Measurements from ENCODE around the gene MYO9B.

MYO9B gene

GRCh38 chr19:17035842-17036424 lies 39.6 kb upstream of the MYO9B start:
- H3K36me3 ChIP-seq (replicated peaks), result no peaks in the 10 kb centered on the region
- in situ Hi-C loops (cut with HindIII; ENCODE audit: low pct_ligation_motif_present, low sequenced_read_pairs), result no loop called here
- TF ChIP-seq CTCF (IDR thresholded peaks at IDR 0.05; ENCODE audit: low read depth, low read length, missing control alignments), result no peak
- H3K27ac ChIP-seq, result no peak overlapping the region
- no peak overlapping the region for H3K4me3 ChIP-seq (ENCODE audit: low read depth, low read length)
- no peaks in the 10 kb centered on the region for H3K27me3 ChIP-seq (replicated peaks)
- no peak for DNase-seq

GRCh38 chr19:17036640-17037039 lies 38.9 kb upstream of the MYO9B start:
- in situ Hi-C loops (cut with HindIII; ENCODE audit: low pct_ligation_motif_present, low sequenced_read_pairs), result no loop called here
- no peak for DNase-seq
- TF ChIP-seq CTCF (IDR thresholded peaks at IDR 0.05; ENCODE audit: low read depth, low read length, missing control alignments), result no peak
- Histone ChIP-seq H3K27ac (no peak overlapping the region), H3K4me3 (ENCODE audit: low read depth, low read length) (no peak overlapping the region), H3K36me3 (replicated peaks) (no peaks in the 10 kb centered on the region), H3K27me3 (replicated peaks) (no peaks in the 10 kb centered on the region)

GRCh38 chr19:17037184-17037583 lies 38.4 kb upstream of the MYO9B start:
- in situ Hi-C loops (cut with HindIII; ENCODE audit: low pct_ligation_motif_present, low sequenced_read_pairs), result no loop called here
- H3K36me3 ChIP-seq (replicated peaks), result no peaks in the 10 kb centered on the region

GRCh38 chr19:17037966-17038500 lies 37.5 kb upstream of the MYO9B start:
- TF ChIP-seq CTCF (IDR thresholded peaks at IDR 0.05; ENCODE audit: low read depth, low read length, missing control alignments), result no peak
- no peak for DNase-seq
- Histone ChIP-seq H3K27ac (no peak overlapping the region), H3K36me3 (replicated peaks) (no peaks in the 10 kb centered on the region), H3K4me3 (ENCODE audit: low read depth, low read length) (no peak overlapping the region), H3K27me3 (replicated peaks) (no peaks in the 10 kb centered on the region)
- in situ Hi-C loops (cut with HindIII; ENCODE audit: low pct_ligation_motif_present, low sequenced_read_pairs), result no loop called here

More at GRCh38 chr19:17037184-17037583, 38.4 kb upstream of the MYO9B start:
- TF ChIP-seq CTCF (IDR thresholded peaks at IDR 0.05; ENCODE audit: low read depth, low read length, missing control alignments), result no peak
- H3K4me3 ChIP-seq (ENCODE audit: low read depth, low read length), result no peak overlapping the region
- H3K27me3 ChIP-seq (replicated peaks), result no peaks in the 10 kb centered on the region
- DNase-seq, result no peak
- no peak overlapping the region for H3K27ac ChIP-seq

- no peaks in the 10 kb centered on the region for H3K36me3 ChIP-seq (replicated peaks)
- no peak overlapping the region for H3K27ac ChIP-seq
- no peak overlapping the region for H3K4me3 ChIP-seq (ENCODE audit: low read depth, low read length)
- DNase-seq, result no peak
- in situ Hi-C loops (cut with HindIII; ENCODE audit: low pct_ligation_motif_present, low sequenced_read_pairs), result no loop called here
- H3K27me3 ChIP-seq (replicated peaks), result no peaks in the 10 kb centered on the region
- no peak for TF ChIP-seq CTCF (IDR thresholded peaks at IDR 0.05; ENCODE audit: low read depth, low read length, missing control alignments)
Measured at GRCh38 chr19:17041976-17042375, 33.6 kb upstream of the MYO9B start.

- TF ChIP-seq CTCF (IDR thresholded peaks at IDR 0.05; ENCODE audit: low read depth, low read length, missing control alignments), result no peak
- Histone ChIP-seq H3K27me3 (replicated peaks) (no peaks in the 10 kb centered on the region), H3K36me3 (replicated peaks) (no peaks in the 10 kb centered on the region), H3K27ac (no peak overlapping the region), H3K4me3 (ENCODE audit: low read depth, low read length) (no peak overlapping the region)
- DNase-seq, result no peak
- in situ Hi-C loops (cut with HindIII; ENCODE audit: low pct_ligation_motif_present, low sequenced_read_pairs), result no loop called here
Measured at GRCh38 chr19:17043744-17044143, 31.8 kb upstream of the MYO9B start.

Measured in brain microvascular endothelial cell (primary cell).